ENCODE results near the gene RIMBP2.

Gene RIMBP2

GRCh38 chr12:130412384-130412783, 303.7 kb downstream of the RIMBP2 start:
- DNase-seq = no peak

- DNase-seq = no peak
Measured at GRCh38 chr12:130405332-130405731, 310.8 kb downstream of the RIMBP2 start.

GRCh38 chr12:130401703-130402102, 314.4 kb downstream of the RIMBP2 start:
- DNase-seq = no peak

GRCh38 chr12:130398100-130398848, 317.8 kb downstream of the RIMBP2 start:
- no peak for DNase-seq

GRCh38 chr12:130396667-130397066, 319.4 kb downstream of the RIMBP2 start:
- no peak for DNase-seq

GRCh38 chr12:130394906-130395305, 321.2 kb downstream of the RIMBP2 start:
- DNase-seq = no peak

DNA sequence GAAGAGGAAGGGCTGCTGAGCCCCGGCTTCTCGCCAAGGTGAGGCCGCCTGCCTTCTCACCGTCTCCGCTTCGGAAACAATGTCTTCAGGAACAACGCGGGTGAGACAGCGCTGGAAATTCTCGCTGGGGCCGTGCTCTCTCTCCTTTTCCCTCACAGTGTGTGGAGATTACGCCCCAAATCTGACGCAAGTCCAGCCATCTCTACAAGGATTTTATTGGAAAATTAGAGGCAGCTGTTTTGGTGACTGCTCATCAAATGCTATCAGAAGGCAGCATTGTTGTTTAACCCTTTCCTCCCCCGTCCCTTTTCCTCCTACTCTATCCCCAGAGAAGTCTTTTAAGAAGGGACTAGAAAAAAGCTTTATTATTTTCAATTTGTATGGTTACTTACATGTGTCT, 324.9 kb downstream of the RIMBP2 start:
- DNase-seq = no peak

GRCh38 chr12:130385193-130385592, 330.9 kb downstream of the RIMBP2 start:
- DNase-seq = no peak

- DNase-seq = no peak
Measured at GRCh38 chr12:130384234-130384633, 331.9 kb downstream of the RIMBP2 start.

DNA sequence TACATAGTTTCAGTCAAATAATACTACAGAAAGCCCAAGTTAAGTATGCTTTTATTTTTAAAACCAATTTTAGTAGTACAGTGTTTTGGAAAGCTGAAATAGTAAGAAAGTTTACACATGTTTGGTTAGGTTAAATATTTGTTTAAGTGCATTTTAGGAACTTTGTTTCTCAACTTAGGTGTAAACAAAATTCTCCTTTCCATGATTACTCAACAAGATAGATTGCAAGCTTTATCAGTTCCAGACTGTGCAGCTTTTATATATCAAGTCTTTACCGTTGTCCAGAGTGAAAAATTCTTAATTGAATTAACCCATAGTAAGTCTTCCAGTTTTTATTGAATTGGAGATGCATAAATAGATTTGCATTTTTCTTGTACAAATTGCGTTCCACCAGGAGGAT, 333.3 kb downstream of the RIMBP2 start:
- no peak for DNase-seq

- DNase-seq = no peak
Measured at GRCh38 chr12:130375296-130376287, 340.5 kb downstream of the RIMBP2 start.

- DNase-seq = no peak
Measured at GRCh38 chr12:130374083-130374482, 342.0 kb downstream of the RIMBP2 start.

DNA sequence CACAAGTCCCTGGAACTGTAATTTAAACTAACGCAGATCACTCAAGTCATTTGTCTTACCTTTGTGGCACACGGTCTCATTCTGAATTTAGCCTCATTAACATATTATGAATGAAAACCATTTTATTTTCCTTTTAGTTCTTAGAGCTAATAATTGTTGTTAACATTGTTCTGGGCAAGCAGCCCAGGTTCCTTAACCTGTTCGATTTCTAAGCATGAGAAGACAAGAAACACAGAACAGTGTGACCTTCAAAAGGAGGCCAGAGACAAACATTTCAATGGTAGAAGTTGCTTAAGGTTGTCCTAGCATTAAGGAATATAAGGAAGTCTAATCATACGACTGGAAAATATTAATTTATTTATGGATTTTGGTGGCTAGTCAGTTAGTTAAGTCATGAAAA, 343.2 kb downstream of the RIMBP2 start:
- DNase-seq = no peak

GRCh38 chr12:130371296-130371695, 344.8 kb downstream of the RIMBP2 start:
- DNase-seq = no peak

- no peak for DNase-seq
Measured at GRCh38 chr12:130369816-130370215, 346.3 kb downstream of the RIMBP2 start.

DNA sequence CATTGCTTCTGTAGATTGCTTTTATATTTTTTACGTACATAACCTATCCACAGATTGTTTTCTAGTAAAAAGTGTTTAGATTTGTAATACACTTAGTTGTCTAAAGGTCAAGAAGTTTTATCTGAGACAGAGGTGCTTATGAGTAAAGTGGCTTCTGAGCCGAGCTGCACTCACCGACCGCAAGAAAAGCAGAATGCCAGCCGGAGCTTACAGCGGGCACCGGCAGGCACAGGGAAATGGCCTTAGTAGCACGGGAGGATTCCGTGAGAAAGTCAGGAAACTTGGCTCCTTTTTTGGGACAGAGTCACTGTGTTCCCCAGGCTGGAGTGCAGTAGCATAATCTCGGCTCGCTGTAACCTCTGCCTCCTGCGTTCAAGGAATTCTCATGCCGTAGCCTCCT, 348.6 kb downstream of the RIMBP2 start:
- no peak for DNase-seq

- no peak for DNase-seq
Measured at GRCh38 chr12:130367003-130367402, 349.1 kb downstream of the RIMBP2 start.

DNA sequence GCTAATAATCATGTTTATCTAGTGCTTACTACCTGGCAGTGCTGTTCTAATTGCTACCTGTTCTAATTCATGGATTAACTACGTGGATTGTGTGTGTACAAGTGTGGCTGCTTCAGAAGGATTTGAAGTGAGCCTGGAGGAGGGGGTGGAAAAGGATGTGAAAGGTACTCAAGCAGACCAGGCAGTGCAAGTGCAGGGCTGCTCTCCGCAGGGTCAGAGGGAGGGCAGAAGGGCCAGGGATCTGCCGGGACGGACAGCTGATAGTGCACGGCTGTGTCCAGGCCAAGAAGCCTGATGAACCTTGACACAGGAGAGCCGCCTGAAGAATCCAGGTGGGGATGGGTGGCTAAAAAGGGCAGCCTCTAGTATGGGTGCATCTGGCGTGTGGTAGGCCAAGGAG, 349.9 kb downstream of the RIMBP2 start:
- DNase-seq = no peak

DNA sequence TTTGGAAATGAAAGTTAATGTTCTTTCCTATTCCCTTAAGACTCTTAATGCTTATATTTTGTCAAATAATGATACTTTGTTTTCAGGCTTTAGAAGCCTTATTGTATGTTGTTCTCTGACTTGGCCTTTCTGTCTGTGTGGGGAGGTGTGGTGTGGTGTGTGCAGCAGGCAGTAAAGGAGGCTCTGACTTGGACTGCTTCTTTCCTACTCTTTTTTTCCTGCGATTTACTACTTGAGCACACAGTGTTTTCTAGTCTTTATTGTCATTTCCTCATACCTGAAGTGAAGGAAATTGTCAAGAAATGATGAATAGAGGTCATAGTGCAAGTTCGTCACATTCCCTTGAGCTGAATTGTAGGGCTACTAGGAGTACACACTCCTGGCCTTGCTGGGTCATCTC, 351.5 kb downstream of the RIMBP2 start:
- DNase-seq = no peak

GRCh38 chr12:130362060-130362459, 354.0 kb downstream of the RIMBP2 start:
- DNase-seq = no peak

DNA sequence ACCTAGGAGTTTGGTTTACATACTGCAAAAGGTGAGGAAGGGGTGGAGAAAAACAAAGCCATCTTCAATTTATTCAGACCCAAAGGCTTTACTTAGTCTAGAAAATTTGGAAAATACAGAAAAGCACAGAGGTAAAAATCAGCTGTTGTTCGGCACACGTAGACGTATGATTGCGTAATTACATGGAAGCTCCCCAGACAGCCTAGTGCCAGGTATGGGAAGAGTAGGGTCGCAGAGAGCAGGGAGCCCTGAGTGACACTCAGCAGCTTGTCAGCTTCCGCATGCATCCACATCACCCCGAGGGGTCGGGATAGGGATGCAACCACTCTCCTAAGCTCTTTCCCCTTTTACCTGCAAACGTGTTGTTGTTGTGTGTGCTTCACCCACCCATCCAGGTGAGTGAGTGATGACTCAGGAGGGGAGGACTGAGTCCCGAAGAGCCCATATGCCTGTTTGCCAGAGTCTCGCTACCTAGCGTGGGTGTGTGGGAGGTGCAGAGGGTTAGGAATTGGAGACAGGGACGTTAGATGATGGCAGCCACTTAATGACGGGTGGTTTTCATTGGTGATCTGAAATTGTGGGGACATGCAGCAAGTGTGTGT, 358.3 kb downstream of the RIMBP2 start:
- no peak for DNase-seq

GRCh38 chr12:130357241-130357640, 358.9 kb downstream of the RIMBP2 start:
- no peak for DNase-seq

GRCh38 chr12:130356222-130356621, 359.9 kb downstream of the RIMBP2 start:
- DNase-seq = no peak
